GM12874 (cell line): ENCODE results near the gene MOB1A.
A peak's percentile ranks its signal among the peaks of the same experiment; 100 is the strongest.

ENCODE experiments used
- TF ChIP-seq, protein P1 (sequence below): IDR thresholded peaks from 2 replicates; pipeline ENCODE4 v1.5.1; 2011; ENCODE audit warnings: low read depth, mild to moderate bottlenecking, control low read depth, low read length, moderate library complexity; ENCODE audit not compliant: insufficient read depth

Gene MOB1A

DNA sequence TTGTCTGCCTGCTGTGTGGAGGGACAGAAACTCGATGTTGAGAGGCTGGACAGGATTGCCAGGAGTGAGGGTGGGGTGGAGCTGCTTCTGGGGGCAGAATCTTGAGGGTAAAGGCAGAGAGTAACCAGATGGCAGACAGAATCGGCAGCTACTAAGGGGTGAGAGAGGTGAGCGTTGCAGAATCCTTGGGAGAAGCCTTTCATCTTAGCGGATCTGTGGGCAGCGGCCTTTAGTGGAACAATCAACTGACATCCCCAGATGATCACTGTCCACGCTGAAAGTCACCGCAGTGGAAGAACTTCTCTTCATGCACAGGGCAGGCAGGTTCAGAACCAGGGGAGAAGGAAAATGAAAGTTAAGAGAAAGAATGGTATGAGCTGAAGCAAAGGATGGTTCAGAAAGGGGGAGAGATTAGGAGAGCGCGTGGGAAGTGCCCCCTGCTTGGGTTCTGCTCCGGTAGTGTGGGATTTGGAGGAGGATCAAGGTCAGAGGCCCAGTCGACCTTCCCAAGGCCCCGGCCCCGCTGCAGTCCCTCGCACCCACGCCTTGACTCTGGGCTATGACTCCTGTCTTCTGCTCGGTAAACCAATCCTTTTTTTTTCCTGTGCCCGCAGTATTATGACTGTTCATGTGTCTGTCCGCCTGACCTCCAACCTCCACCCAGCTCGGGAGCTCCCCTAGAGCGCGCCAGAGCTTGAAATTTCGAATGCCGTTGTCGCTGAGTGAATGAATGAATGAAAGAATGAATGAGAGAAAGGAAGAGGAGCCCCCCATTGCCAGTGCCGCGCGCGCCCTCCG, 31.6 kb downstream of the MOB1A start:
- TF ChIP-seq, protein P1, sequence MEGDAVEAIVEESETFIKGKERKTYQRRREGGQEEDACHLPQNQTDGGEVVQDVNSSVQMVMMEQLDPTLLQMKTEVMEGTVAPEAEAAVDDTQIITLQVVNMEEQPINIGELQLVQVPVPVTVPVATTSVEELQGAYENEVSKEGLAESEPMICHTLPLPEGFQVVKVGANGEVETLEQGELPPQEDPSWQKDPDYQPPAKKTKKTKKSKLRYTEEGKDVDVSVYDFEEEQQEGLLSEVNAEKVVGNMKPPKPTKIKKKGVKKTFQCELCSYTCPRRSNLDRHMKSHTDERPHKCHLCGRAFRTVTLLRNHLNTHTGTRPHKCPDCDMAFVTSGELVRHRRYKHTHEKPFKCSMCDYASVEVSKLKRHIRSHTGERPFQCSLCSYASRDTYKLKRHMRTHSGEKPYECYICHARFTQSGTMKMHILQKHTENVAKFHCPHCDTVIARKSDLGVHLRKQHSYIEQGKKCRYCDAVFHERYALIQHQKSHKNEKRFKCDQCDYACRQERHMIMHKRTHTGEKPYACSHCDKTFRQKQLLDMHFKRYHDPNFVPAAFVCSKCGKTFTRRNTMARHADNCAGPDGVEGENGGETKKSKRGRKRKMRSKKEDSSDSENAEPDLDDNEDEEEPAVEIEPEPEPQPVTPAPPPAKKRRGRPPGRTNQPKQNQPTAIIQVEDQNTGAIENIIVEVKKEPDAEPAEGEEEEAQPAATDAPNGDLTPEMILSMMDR = no peak

DNA sequence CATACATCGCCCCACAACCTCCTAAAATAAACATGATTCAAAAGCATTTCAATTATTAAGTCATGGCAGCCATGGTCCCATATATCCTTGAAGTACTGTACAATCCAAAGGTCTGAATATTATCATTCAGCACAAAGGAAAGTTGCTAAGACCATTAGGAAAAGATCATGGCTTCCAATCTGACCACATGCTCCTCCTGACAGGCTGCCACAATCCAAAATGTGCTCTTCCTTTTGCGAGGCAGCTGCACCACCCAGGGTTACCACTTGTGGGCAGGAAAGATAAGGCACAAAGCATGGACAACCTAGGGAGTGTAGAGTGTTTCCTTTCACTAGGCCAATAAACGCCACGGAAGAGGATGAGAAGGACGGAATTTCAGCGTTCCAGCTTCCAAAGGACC, 36.3 kb downstream of the MOB1A start:
- TF ChIP-seq, protein P1 = peak; percentile 14; the same call in 1 of the 2 replicates

DNA sequence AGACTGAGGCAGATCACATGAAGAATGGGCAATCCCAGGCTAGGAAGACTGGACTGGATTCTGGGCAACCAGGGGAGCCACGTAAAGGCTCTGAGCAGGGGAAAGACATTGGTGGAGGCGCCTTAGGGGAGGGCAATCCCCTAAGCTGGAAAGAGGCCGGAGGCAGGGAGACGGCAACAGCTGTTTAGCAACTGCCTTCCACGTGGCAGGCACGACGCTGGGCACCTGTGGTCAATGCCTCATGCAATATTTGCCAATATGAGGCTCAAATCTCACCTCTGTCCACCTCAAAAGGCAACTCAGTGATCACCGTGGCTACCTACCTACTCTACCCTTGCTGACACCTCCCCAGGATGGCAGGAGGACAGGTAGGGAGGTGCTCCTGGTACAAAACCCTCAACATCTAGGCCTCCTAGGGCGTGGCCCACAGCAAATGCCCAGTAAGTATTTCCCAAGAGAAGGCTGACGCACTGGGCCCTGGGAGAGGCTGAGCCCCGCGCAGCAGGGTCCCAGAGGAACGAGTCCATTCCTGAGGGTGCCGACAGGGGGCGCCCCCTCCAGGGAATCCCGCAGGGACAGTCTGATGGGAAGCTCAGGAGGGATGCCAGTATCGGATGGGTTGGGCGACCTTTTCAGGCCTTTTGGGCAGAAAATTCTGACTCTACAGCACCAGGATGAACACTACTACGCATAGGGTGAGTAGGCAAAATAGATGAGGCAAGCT, 39.9 kb downstream of the MOB1A start:
- TF ChIP-seq, protein P1 = no peak

DNA sequence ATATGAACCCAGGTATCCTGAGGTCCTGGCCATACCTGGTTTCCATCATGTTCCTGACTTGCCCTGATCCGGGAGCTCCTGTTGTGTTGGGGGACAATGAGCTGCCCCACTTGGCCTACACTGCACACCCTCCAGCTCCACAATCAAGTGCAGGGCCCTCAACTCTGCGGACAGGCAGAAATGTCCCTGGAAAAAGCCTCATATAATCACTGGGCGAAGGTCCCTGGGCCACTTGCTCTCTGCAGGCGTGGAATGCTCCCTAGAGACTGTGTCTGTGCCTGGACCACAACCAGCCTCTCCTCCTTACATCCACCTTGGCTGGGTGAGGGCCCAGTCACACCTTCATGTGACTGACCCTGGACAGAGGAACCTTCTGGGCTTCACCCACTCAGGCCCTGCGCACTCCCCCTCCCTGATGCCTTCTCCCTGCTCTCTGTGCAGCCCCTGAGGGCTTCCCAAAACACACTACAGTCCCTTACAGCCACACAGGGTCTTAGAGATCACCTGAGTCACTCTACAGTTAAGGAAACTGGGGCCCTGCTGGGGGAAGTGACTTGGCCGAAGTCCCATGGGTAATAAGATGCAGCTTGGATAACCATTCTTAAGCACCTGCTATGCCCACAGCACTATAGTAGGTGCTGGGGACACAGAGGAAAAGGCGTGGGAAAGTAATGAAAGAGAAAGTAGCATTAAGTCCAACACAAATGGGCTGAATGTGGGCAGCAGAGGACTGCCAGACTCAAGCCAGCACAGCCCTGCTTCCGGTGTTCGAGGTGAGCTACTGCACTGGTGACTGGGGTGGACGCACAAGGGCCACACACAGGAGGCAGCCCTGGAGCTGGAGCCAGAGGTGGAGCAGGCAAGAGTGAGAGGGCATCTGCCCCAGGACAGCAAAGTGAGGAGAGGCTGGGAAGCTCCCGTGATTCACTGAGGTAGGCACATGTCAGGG, 40.8 kb downstream of the MOB1A start:
- TF ChIP-seq, protein P1 = no peak

DNA sequence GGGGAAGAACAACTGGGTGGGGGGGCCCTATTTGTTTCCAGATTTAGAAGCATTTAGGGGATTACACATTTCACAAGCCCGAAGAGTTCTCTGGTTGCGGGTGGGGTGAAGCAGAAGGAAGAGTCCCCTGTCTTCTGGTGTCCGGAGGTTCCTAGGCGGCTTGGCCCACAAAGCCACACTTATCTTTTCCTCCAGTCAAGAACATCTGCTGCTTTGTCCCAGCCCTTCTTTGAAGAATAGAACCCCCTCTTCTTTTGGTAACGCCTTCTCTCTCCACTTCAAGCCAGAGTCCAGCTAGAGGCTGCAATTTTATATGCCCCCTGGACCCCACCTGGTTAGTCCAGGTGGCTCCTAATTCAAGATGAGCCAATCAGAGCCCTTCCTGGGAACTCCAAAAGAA, 46.8 kb downstream of the MOB1A start:
- TF ChIP-seq, protein P1 = no peak

DNA sequence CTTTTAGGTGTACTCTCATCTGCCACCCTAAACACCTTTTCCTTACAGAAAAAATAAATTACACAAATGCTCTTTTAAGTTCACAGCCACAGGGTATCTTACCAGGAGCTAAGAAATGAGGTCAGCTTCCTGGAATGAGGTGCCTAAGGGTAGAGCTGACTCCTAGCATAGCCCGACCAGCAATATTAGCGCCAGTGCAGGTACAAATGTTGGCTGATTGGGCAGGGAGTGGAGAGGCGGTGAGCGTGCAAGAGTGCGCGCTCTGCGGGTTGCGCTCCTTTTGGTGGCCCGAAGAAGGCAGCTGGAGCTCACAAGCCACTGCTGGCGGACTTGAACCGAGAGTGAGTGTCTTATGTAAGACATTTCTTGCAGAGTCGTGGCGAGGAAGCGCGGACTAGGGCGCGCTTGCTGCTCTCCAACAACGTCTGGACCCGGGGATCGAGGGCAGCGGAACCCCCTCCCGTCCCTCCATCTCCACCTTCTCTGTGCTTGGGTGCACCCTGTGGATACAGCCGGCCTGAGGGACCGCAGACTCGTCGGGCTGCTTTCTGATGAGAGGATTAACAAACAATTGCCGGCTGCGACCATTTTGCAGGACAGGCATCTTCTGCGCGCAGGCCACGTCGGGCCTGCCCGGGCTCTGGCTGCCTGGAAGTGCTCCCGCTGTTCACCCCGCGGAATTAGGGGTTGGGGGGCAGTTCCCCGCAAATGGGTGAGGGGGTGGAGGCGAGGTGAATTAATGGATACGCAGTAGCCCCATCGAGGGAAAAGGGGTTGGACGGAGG, 48.3 kb downstream of the MOB1A start:
- TF ChIP-seq, protein P1 = no peak
